Measurements from ENCODE around the gene RHBDD2. TPM values are rescaled to one million over a fixed set of nuclear protein-coding genes. Genes with fewer than 3 reads are reported as not detected.
"Not testable (repeated sequence)": the region's sequence is repeated elsewhere in the genome, so short reads cannot be mapped to it uniquely, and the experiment has no call there.

RHBDD2 gene
- 14.8 and 16.1 TPM in 2 replicates for total RNA-seq

- peak; percentile 92 to 95 for DNase-seq (ENCODE audit: low read depth in 2 of 2)
Observed at GRCh38 chr7:75878769-75879611, at the start of gene RHBDD2. Gene RHBDD2 (plus strand): TSS chr7:75879034. CDS start chr7:75879083, 49 bp downstream.

GRCh38 chr7:75829656-75830055 is 49.2 kb upstream of the RHBDD2 start:
- DNase-seq (ENCODE audit: low read depth in 2 of 2): peak in 1 of 2 donors; percentile 86

GRCh38 chr7:75830978-75831377 is 47.9 kb upstream of the RHBDD2 start:
- DNase-seq (ENCODE audit: low read depth in 2 of 2): no peak

GRCh38 chr7:75833662-75834061 is 45.2 kb upstream of the RHBDD2 start:
- DNase-seq (ENCODE audit: low read depth in 2 of 2): peak in 1 of 2 donors; percentile 17

GRCh38 chr7:75835688-75836285 is 43.0 kb upstream of the RHBDD2 start:
- DNase-seq (ENCODE audit: low read depth in 2 of 2): no peak

- DNase-seq (ENCODE audit: low read depth in 2 of 2): no peak
Observed at GRCh38 chr7:75836798-75837197, 42.0 kb upstream of the RHBDD2 start.

- not testable (repeated sequence) for DNase-seq (ENCODE audit: low read depth in 2 of 2)
Observed at GRCh38 chr7:75838281-75838930, 40.4 kb upstream of the RHBDD2 start.

GRCh38 chr7:75840029-75840428 is 38.8 kb upstream of the RHBDD2 start:
- no peak for DNase-seq (ENCODE audit: low read depth in 2 of 2)

GRCh38 chr7:75842836-75843446 is 35.9 kb upstream of the RHBDD2 start:
- DNase-seq (ENCODE audit: low read depth in 2 of 2): peak; percentile 73 to 90

GRCh38 chr7:75843613-75844116 is 35.2 kb upstream of the RHBDD2 start:
- DNase-seq (ENCODE audit: low read depth in 2 of 2): no peak

GRCh38 chr7:75844158-75844557 is 34.7 kb upstream of the RHBDD2 start:
- DNase-seq (ENCODE audit: low read depth in 2 of 2): no peak

GRCh38 chr7:75845132-75845531 is 33.7 kb upstream of the RHBDD2 start:
- DNase-seq (ENCODE audit: low read depth in 2 of 2): not testable (repeated sequence)

GRCh38 chr7:75847707-75848106 is 31.1 kb upstream of the RHBDD2 start:
- no peak for DNase-seq (ENCODE audit: low read depth in 2 of 2)

GRCh38 chr7:75849573-75849972 is 29.3 kb upstream of the RHBDD2 start:
- no peak for DNase-seq (ENCODE audit: low read depth in 2 of 2)

GRCh38 chr7:75850235-75850634 is 28.6 kb upstream of the RHBDD2 start:
- no peak for DNase-seq (ENCODE audit: low read depth in 2 of 2)

- no peak for DNase-seq (ENCODE audit: low read depth in 2 of 2)
Observed at GRCh38 chr7:75854233-75854632, 24.6 kb upstream of the RHBDD2 start.

- DNase-seq (ENCODE audit: low read depth in 2 of 2): not testable (repeated sequence)
Observed at GRCh38 chr7:75854813-75855345, 24.0 kb upstream of the RHBDD2 start.

GRCh38 chr7:75856536-75856935 is 22.3 kb upstream of the RHBDD2 start:
- DNase-seq (ENCODE audit: low read depth in 2 of 2): no peak

GRCh38 chr7:75858410-75858809 is 20.4 kb upstream of the RHBDD2 start:
- no peak for DNase-seq (ENCODE audit: low read depth in 2 of 2)

GRCh38 chr7:75861636-75862035 is 17.2 kb upstream of the RHBDD2 start:
- no peak for DNase-seq (ENCODE audit: low read depth in 2 of 2)

- not testable (repeated sequence) for DNase-seq (ENCODE audit: low read depth in 2 of 2)
Observed at GRCh38 chr7:75864251-75864650, 14.6 kb upstream of the RHBDD2 start.

All from lung microvascular endothelial cell (primary cell).